AG10803 (cell line): ENCODE measurements around the gene PYGB.
"Not testable (repeated sequence)": the region's sequence is repeated elsewhere in the genome, so short reads cannot be mapped to it uniquely, and the experiment has no call there.

ENCODE experiments used
- DNase-seq: peaks from one replicate; pipeline ENCODE4 v3.0.0; 2010; ENCODE audit warnings: low read depth
- H3K4me3 ChIP-seq: 2 replicates; pipeline ENCODE4 v1.5.1; 2011; ENCODE audit warnings: mild to moderate bottlenecking, low read length, control low read depth
- CTCF ChIP-seq: conservative IDR thresholded peaks from 2 replicates; pipeline ENCODE4 v1.5.1; 2011; ENCODE audit warnings: mild to moderate bottlenecking, low read length, control low read depth, inconsistent platforms

Gene PYGB

GRCh38 chr20:25259358-25259757, 11.5 kb downstream of the PYGB start:
- no peak overlapping the region for H3K4me3 ChIP-seq
- no peak for TF ChIP-seq CTCF
- DNase-seq, result no peak

GRCh38 chr20:25259788-25260254, 11.9 kb downstream of the PYGB start:
- DNase-seq, result no peak
- TF ChIP-seq CTCF, result no peak

GRCh38 chr20:25260770-25261437, 13.0 kb downstream of the PYGB start:
- not testable (repeated sequence) for DNase-seq, H3K4me3 ChIP-seq

More at GRCh38 chr20:25259788-25260254, 11.9 kb downstream of the PYGB start:
- H3K4me3 ChIP-seq, result no peak overlapping the region

GRCh38 chr20:25269057-25269832, 21.4 kb downstream of the PYGB start:
- no peak overlapping the region for H3K4me3 ChIP-seq
- DNase-seq, result no peak
- no peak for TF ChIP-seq CTCF

- TF ChIP-seq CTCF, result no peak
- no peak for DNase-seq
- H3K4me3 ChIP-seq, result no peak overlapping the region
Observed at GRCh38 chr20:25269833-25270170, 21.9 kb downstream of the PYGB start.

GRCh38 chr20:25270829-25271251, 23.0 kb downstream of the PYGB start:
- DNase-seq, result no peak
- H3K4me3 ChIP-seq, result no peak overlapping the region
- TF ChIP-seq CTCF, result no peak

GRCh38 chr20:25271486-25272222, 23.8 kb downstream of the PYGB start:
- no peak for TF ChIP-seq CTCF
- DNase-seq, result no peak

More at GRCh38 chr20:25271486-25272222, 23.8 kb downstream of the PYGB start:
- no peak overlapping the region for H3K4me3 ChIP-seq
